HG03378 (cell line): ENCODE measurements around the gene ARHGEF12.
A peak's percentile ranks its signal among the peaks of the same experiment; 100 is the strongest.

Experiments used
- ATAC-seq: cut with Tn5 transposase; IDR thresholded peaks from one replicate; pipeline ENCODE4 v1.9.1; 2021; ENCODE audit warnings: mild to moderate bottlenecking, moderate library complexity; ENCODE audit not compliant: unreplicated experiment

ARHGEF12 gene

GRCh38 chr11:120338107-120338933, 2.1 kb downstream of the ARHGEF12 start:
- no peak for ATAC-seq

- no peak for ATAC-seq
Measured at GRCh38 chr11:120339394-120339890, 3.2 kb downstream of the ARHGEF12 start.

- ATAC-seq: no peak
Measured at GRCh38 chr11:120340529-120340928, 4.3 kb downstream of the ARHGEF12 start.

- ATAC-seq: no peak
Measured at GRCh38 chr11:120342226-120342625, 6.0 kb downstream of the ARHGEF12 start.

GRCh38 chr11:120342678-120343077, 6.5 kb downstream of the ARHGEF12 start:
- ATAC-seq: no peak

GRCh38 chr11:120343429-120343828, 7.2 kb downstream of the ARHGEF12 start:
- peak; percentile 55 for ATAC-seq

- ATAC-seq: peak; percentile 79
Measured at GRCh38 chr11:120344302-120345004, 8.2 kb downstream of the ARHGEF12 start.

GRCh38 chr11:120346233-120346632, 10.0 kb downstream of the ARHGEF12 start:
- no peak for ATAC-seq

- ATAC-seq: no peak
Measured at GRCh38 chr11:120350637-120351036, 14.4 kb downstream of the ARHGEF12 start.

- ATAC-seq: no peak
Measured at GRCh38 chr11:120352405-120352804, 16.2 kb downstream of the ARHGEF12 start.

GRCh38 chr11:120354068-120354467, 17.9 kb downstream of the ARHGEF12 start:
- ATAC-seq: no peak

- no peak for ATAC-seq
Measured at GRCh38 chr11:120354779-120355178, 18.6 kb downstream of the ARHGEF12 start.

GRCh38 chr11:120357620-120358019, 21.4 kb downstream of the ARHGEF12 start:
- ATAC-seq: no peak

GRCh38 chr11:120358729-120359128, 22.5 kb downstream of the ARHGEF12 start:
- no peak for ATAC-seq

- no peak for ATAC-seq
Measured at GRCh38 chr11:120363436-120363835, 27.2 kb downstream of the ARHGEF12 start.

GRCh38 chr11:120365512-120365911, 29.3 kb downstream of the ARHGEF12 start:
- no peak for ATAC-seq

GRCh38 chr11:120372296-120372695, 36.1 kb downstream of the ARHGEF12 start:
- no peak for ATAC-seq

GRCh38 chr11:120375076-120375475, 38.9 kb downstream of the ARHGEF12 start:
- no peak for ATAC-seq

GRCh38 chr11:120376547-120377182, 40.5 kb downstream of the ARHGEF12 start:
- ATAC-seq: no peak

- no peak for ATAC-seq
Measured at GRCh38 chr11:120378474-120378873, 42.3 kb downstream of the ARHGEF12 start.

- ATAC-seq: no peak
Measured at GRCh38 chr11:120381401-120381800, 45.2 kb downstream of the ARHGEF12 start.
